Neural progenitor cell (in vitro differentiated cells): ENCODE data around the gene POM121C. TPM values are rescaled to one million over a fixed set of nuclear protein-coding genes. Genes with fewer than 3 reads are reported as not detected.
"Not testable (repeated sequence)": the region's sequence is repeated elsewhere in the genome, so short reads cannot be mapped to it uniquely, and the experiment has no call there.

ENCODE experiments used
- DNase-seq: peaks from one replicate; pipeline ENCODE4 v3.0.0-alpha.2; 2016; ENCODE audit warnings: low spot score
- H2AFZ ChIP-seq: fragments of 200-600 bp; sonication (generic); replicated peaks from 2 replicates; pipeline ENCODE4 v1.6.1; 2016; ENCODE audit warnings: antibody characterized with exemption
- H3F3A ChIP-seq: fragments of 200-600 bp; sonication (generic); 2 replicates; pipeline ENCODE4 v1.6.1; 2016; ENCODE audit warnings: antibody characterized with exemption, low read depth
- H3K27ac ChIP-seq: fragments of 200-600 bp; sonication (generic); 2 replicates; pipeline ENCODE4 v1.5.1; 2016; ENCODE audit warnings: mild to moderate bottlenecking
- H3K27me3 ChIP-seq: fragments of 200-600 bp; sonication (generic); 2 replicates; pipeline ENCODE4 v1.6.1; 2016; ENCODE audit warnings: mild to moderate bottlenecking, moderate library complexity
- H3K36me3 ChIP-seq: fragments of 200-600 bp; sonication (generic); 2 replicates; pipeline ENCODE4 v1.5.1; 2016
- H3K4me1 ChIP-seq: fragments of 200-600 bp; sonication (generic); 2 replicates; pipeline ENCODE4 v1.6.1; 2016; ENCODE audit warnings: mixed run types
- H3K4me2 ChIP-seq: fragments of 200-600 bp; sonication (generic); 2 replicates; pipeline ENCODE4 v1.6.1; 2016
- H3K4me3 ChIP-seq: fragments of 200-600 bp; sonication (generic); 2 replicates; pipeline ENCODE4 v1.5.1; 2016
- H3K79me2 ChIP-seq: fragments of 200-600 bp; sonication (generic); 2 replicates; pipeline ENCODE4 v1.6.1; 2016; ENCODE audit warnings: low read depth
- H3K9ac ChIP-seq: fragments of 200-600 bp; sonication (generic); 2 replicates; pipeline ENCODE4 v1.6.1; 2016
- H3K9me3 ChIP-seq: fragments of 200-600 bp; sonication (generic); 2 replicates; pipeline ENCODE4 v1.5.1; 2016; ENCODE audit warnings: low read depth
- H4K20me1 ChIP-seq: fragments of 200-600 bp; sonication (generic); 2 replicates; pipeline ENCODE4 v1.6.1; 2016; ENCODE audit warnings: low read depth
- H3K27ac Mint-ChIP-seq: 3 replicates; pipeline ENCODE4 v1.8.0; 2021; ENCODE audit warnings: mixed read lengths
- H3K27me3 Mint-ChIP-seq: 2 replicates; pipeline ENCODE4 v1.8.0; 2022; ENCODE audit warnings: low read depth, mild to moderate bottlenecking, inconsistent platforms, moderate library complexity, mixed read lengths; ENCODE audit not compliant: insufficient read depth
- H3K36me3 Mint-ChIP-seq: 3 replicates; pipeline ENCODE4 v1.8.0; 2021; ENCODE audit warnings: mixed read lengths
- H3K4me1 Mint-ChIP-seq: 3 replicates; pipeline ENCODE4 v1.8.0; 2021; ENCODE audit warnings: mixed read lengths
- H3K4me3 Mint-ChIP-seq: 3 replicates; pipeline ENCODE4 v1.8.0; 2021; ENCODE audit warnings: mild to moderate bottlenecking, moderate library complexity, mixed read lengths
- H3K9me3 Mint-ChIP-seq: 3 replicates; pipeline ENCODE4 v1.8.0; 2020; ENCODE audit warnings: mixed read lengths
- total RNA-seq: library from RNA; depleted of rRNA; stranded (reverse); fragments of >200 nt; gene quantifications from 2 replicates; pipeline ENCODE4 v1.2.3, GENCODE V29; 2015; ENCODE audit warnings: low replicate concordance

The POM121C gene
- total RNA-seq, 1 donor from 2014 or later, result 14.1 TPM

DNA sequence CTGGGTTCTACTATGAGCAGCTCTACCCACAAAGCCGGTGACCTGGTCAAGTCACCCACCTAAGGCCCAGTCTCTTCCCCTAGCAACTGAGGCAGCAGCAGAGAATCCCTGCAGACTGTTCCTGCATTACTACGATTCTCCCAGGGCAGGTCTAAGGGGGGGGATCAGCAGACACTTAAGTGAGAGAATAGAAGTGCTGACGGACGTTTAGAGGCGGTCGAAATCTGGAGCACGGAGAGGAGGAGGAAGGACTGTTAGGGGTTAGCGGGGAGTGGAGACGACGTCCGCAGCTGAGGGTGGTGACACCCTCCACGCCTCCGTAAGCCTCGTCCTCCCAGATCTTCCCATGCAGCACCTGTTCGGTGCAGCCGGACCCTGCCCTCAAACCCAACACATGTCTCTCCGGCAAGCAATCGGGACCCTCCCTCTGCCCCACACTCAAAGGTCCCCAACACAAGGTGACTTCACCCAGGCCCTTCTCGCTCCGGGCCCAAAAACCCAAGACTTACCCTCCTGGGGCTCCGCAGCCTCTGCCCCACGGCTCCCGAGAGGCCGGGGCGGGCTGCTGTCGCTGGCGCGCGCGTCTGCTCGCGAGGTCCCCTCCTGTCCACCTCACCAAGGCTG lies 632 bp downstream of the POM121C start:
- H3K36me3 Mint-ChIP-seq, H3K9me3 ChIP-seq, H3K27ac ChIP-seq, H4K20me1 ChIP-seq, H3K27me3 ChIP-seq, H3K9me3 Mint-ChIP-seq, H3K4me1 ChIP-seq, H3K27me3 Mint-ChIP-seq, H3F3A ChIP-seq, H3K36me3 ChIP-seq, H3K4me1 Mint-ChIP-seq: not testable (repeated sequence)
- peak overlapping the region; percentile 89 for H3K4me2 ChIP-seq
- Mint-ChIP-seq H3K4me3 (peak overlapping the region; percentile 95), H3K27ac (peak overlapping the region; percentile 63)
- peaks cover 36% of the 10 kb centered on the region for H3K79me2 ChIP-seq
- peak overlapping the region; percentile 45 for H2AFZ ChIP-seq
- H3K4me3 ChIP-seq, result peak overlapping the region; percentile 84
- DNase-seq, result peak; percentile 3
- peak overlapping the region; percentile 84 for H3K9ac ChIP-seq

- not testable (repeated sequence) for H2AFZ ChIP-seq, H3K4me3 Mint-ChIP-seq, H3K36me3 ChIP-seq, H3K27ac Mint-ChIP-seq, H3F3A ChIP-seq, H3K27ac ChIP-seq, H3K9me3 Mint-ChIP-seq, H3K36me3 Mint-ChIP-seq, H3K4me1 Mint-ChIP-seq, H3K27me3 Mint-ChIP-seq, H3K4me2 ChIP-seq, H4K20me1 ChIP-seq, H3K27me3 ChIP-seq, H3K9ac ChIP-seq, H3K4me1 ChIP-seq, H3K4me3 ChIP-seq, H3K9me3 ChIP-seq, DNase-seq
- peaks cover 51% of the 10 kb centered on the region for H3K79me2 ChIP-seq
Measured at GRCh38 chr7:75480313-75480712, 5.8 kb downstream of the POM121C start.

GRCh38 chr7:75477457-75477856 lies 8.6 kb downstream of the POM121C start:
- peaks cover 30% of the 10 kb centered on the region for H3K79me2 ChIP-seq
- not testable (repeated sequence) for H3K27me3 Mint-ChIP-seq, H3K27ac ChIP-seq, H4K20me1 ChIP-seq, H3K27me3 ChIP-seq, DNase-seq, H3K4me1 ChIP-seq, H3K9me3 Mint-ChIP-seq, H3F3A ChIP-seq, H3K9ac ChIP-seq, H3K9me3 ChIP-seq, H3K4me3 Mint-ChIP-seq, H3K36me3 ChIP-seq, H2AFZ ChIP-seq, H3K4me2 ChIP-seq, H3K36me3 Mint-ChIP-seq, H3K4me3 ChIP-seq, H3K27ac Mint-ChIP-seq, H3K4me1 Mint-ChIP-seq

DNA sequence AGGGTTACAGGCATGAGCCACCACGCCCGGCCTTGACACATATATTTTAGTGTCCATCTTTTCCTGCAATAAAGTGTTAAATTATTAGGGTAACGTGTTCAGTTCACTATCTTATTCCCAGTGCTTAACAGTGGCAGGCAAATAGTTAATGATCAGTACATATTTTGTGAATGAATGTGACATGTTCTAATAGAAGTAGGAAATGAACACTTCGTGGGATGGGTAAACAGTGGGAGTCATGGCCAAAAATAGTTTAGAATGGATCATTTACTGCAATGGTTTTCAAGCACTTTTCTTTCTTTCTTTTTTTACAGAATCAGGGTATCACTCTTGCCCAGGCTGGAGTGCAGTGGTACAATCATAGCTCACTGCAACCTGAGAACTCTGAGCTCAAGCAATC lies 15.9 kb downstream of the POM121C start:
- not testable (repeated sequence) for H3F3A ChIP-seq, H3K27me3 Mint-ChIP-seq, H3K36me3 ChIP-seq, H3K9me3 Mint-ChIP-seq, H4K20me1 ChIP-seq, H3K9ac ChIP-seq, H3K27ac ChIP-seq, H2AFZ ChIP-seq, H3K27me3 ChIP-seq, H3K4me2 ChIP-seq, H3K4me1 Mint-ChIP-seq, H3K4me1 ChIP-seq, DNase-seq, H3K79me2 ChIP-seq, H3K27ac Mint-ChIP-seq, H3K4me3 ChIP-seq, H3K9me3 ChIP-seq, H3K4me3 Mint-ChIP-seq
- H3K36me3 Mint-ChIP-seq, result peaks cover 27% of the 10 kb centered on the region

DNA sequence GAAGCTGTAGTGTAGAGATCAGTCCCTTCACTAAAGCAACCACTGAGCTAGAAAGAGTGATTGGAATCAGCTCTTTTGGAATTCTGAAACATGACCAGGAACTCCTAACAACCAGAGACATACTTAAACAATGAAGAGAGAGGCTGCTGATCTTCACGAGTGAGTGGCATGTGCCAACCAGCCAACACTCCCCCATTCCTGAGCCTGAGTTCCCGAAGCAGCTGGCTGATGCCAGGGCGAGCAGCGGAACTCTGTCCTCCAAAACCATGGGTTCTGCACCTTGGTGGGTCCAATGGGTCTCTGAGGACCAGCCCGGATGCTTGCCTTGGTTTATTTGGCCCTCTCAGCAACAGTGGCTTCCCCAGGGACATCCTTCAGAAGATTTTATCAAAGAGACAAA lies 25.6 kb downstream of the POM121C start:
- not testable (repeated sequence) for H3K9ac ChIP-seq, H4K20me1 ChIP-seq, H3K9me3 Mint-ChIP-seq, H3K27ac Mint-ChIP-seq, H3K27me3 Mint-ChIP-seq, H2AFZ ChIP-seq, H3K4me3 ChIP-seq, H3K4me2 ChIP-seq, H3K79me2 ChIP-seq, H3K4me1 ChIP-seq, H3K27ac ChIP-seq, DNase-seq, H3K9me3 ChIP-seq, H3K27me3 ChIP-seq, H3F3A ChIP-seq, H3K36me3 ChIP-seq, H3K36me3 Mint-ChIP-seq, H3K4me3 Mint-ChIP-seq, H3K4me1 Mint-ChIP-seq

GRCh38 chr7:75458034-75458433 lies 28.1 kb downstream of the POM121C start:
- H3K4me1 Mint-ChIP-seq, result not testable (repeated sequence)

GRCh38 chr7:75456403-75456802 lies 29.7 kb downstream of the POM121C start:
- DNase-seq, H3K4me3 Mint-ChIP-seq, H3K4me2 ChIP-seq, H2AFZ ChIP-seq, H3K79me2 ChIP-seq, H4K20me1 ChIP-seq, H3K27ac ChIP-seq, H3K27me3 ChIP-seq, H3K9me3 ChIP-seq, H3K4me1 ChIP-seq, H3K4me1 Mint-ChIP-seq, H3K27me3 Mint-ChIP-seq, H3K4me3 ChIP-seq, H3F3A ChIP-seq, H3K27ac Mint-ChIP-seq, H3K36me3 ChIP-seq, H3K9me3 Mint-ChIP-seq, H3K36me3 Mint-ChIP-seq, H3K9ac ChIP-seq: not testable (repeated sequence)

More at GRCh38 chr7:75458034-75458433, 28.1 kb downstream of the POM121C start:
- not testable (repeated sequence) for H3K4me3 ChIP-seq, H3K27me3 ChIP-seq, H2AFZ ChIP-seq, H3K27me3 Mint-ChIP-seq, H3K79me2 ChIP-seq, H3K27ac Mint-ChIP-seq, H3K4me1 ChIP-seq, H3K36me3 ChIP-seq, H3F3A ChIP-seq, H3K27ac ChIP-seq, DNase-seq, H3K4me3 Mint-ChIP-seq, H3K4me2 ChIP-seq, H4K20me1 ChIP-seq, H3K9me3 ChIP-seq, H3K9ac ChIP-seq, H3K9me3 Mint-ChIP-seq, H3K36me3 Mint-ChIP-seq
